ENCODE results near the gene LIPC. TPM values are rescaled to one million over a fixed set of nuclear protein-coding genes. Genes with fewer than 3 reads are reported as not detected.

The LIPC gene
- total RNA-seq, 1 experiment from 2014 or later = not detected

GRCh38 chr15:58465866-58466517, 34.2 kb downstream of the LIPC start:
- no peaks in the 10 kb centered on the region for H3K36me3 Mint-ChIP-seq
- TF ChIP-seq MLX (CRISPR knock-in tag; IDR thresholded peaks at IDR 0.05) (no peak), CREB1 (CRISPR knock-in tag; IDR thresholded peaks at IDR 0.05) (no peak), SP1 (CRISPR knock-in tag; conservative IDR thresholded peaks at IDR 0.05) (no peak), E2F4 (CRISPR knock-in tag; IDR thresholded peaks at IDR 0.05; ENCODE audit: borderline replicate concordance, low read depth) (no peak), TCF7 (CRISPR knock-in tag; IDR thresholded peaks at IDR 0.05; ENCODE audit: low read depth) (no peak), FOXJ3 (CRISPR knock-in tag; IDR thresholded peaks at IDR 0.05; ENCODE audit: borderline replicate concordance) (no peak), ZNF317 (CRISPR knock-in tag; IDR thresholded peaks at IDR 0.05; ENCODE audit: borderline replicate concordance, low read depth) (no peak), ATF6 (CRISPR knock-in tag; IDR thresholded peaks at IDR 0.05) (no peak), ZMAT4 (CRISPR knock-in tag; IDR thresholded peaks at IDR 0.05) (no peak), ZNF138 (CRISPR knock-in tag; conservative IDR thresholded peaks at IDR 0.05) (no peak), NFATC4 (CRISPR knock-in tag; IDR thresholded peaks at IDR 0.05) (no peak), RORB (CRISPR knock-in tag; IDR thresholded peaks at IDR 0.05) (no peak), ZNF263 (CRISPR knock-in tag; IDR thresholded peaks at IDR 0.05; ENCODE audit: low read depth) (no peak)
- POLR2A ChIA-PET = no interaction called here
- H3K27me3 Mint-ChIP-seq (ENCODE audit: low read depth) = no peaks in the 10 kb centered on the region
- no peak overlapping the region for H3K4me3 Mint-ChIP-seq
- DNase-seq (ENCODE audit: low spot score) (no peak), ATAC-seq (no peak)
- CTCF ChIA-PET = no interaction called here
- H3K9me3 Mint-ChIP-seq = no peaks in the 10 kb centered on the region
- peaks cover 23% of the 10 kb centered on the region for H3K4me1 Mint-ChIP-seq
- no peak overlapping the region for H3K27ac Mint-ChIP-seq

- ChIA-PET POLR2A (no interaction called here), CTCF (no interaction called here)
- Mint-ChIP-seq H3K27me3 (ENCODE audit: low read depth) (no peaks in the 10 kb centered on the region), H3K9me3 (no peaks in the 10 kb centered on the region), H3K4me3 (no peak overlapping the region), H3K36me3 (no peaks in the 10 kb centered on the region), H3K27ac (no peak overlapping the region), H3K4me1 (peaks cover 23% of the 10 kb centered on the region)
- ATAC-seq (no peak), DNase-seq (ENCODE audit: low spot score) (no peak)
- TF ChIP-seq JUN (CRISPR knock-in tag; IDR thresholded peaks at IDR 0.05) (no peak), ZNF532 (CRISPR knock-in tag; IDR thresholded peaks at IDR 0.05; ENCODE audit: borderline replicate concordance) (no peak), ZNF317 (CRISPR knock-in tag; IDR thresholded peaks at IDR 0.05; ENCODE audit: borderline replicate concordance, low read depth) (no peak), ZNF425 (CRISPR knock-in tag; conservative IDR thresholded peaks at IDR 0.05) (no peak), PREB (CRISPR knock-in tag; IDR thresholded peaks at IDR 0.05; ENCODE audit: borderline replicate concordance) (no peak), RORB (CRISPR knock-in tag; IDR thresholded peaks at IDR 0.05) (no peak), CREB1 (CRISPR knock-in tag; IDR thresholded peaks at IDR 0.05) (no peak)
Observed at GRCh38 chr15:58466566-58466965, 34.8 kb downstream of the LIPC start.
